ENCODE results near the gene FFAR1.
"Not testable (repeated sequence)": the region's sequence is repeated elsewhere in the genome, so short reads cannot be mapped to it uniquely, and the experiment has no call there.

Gene FFAR1

DNA sequence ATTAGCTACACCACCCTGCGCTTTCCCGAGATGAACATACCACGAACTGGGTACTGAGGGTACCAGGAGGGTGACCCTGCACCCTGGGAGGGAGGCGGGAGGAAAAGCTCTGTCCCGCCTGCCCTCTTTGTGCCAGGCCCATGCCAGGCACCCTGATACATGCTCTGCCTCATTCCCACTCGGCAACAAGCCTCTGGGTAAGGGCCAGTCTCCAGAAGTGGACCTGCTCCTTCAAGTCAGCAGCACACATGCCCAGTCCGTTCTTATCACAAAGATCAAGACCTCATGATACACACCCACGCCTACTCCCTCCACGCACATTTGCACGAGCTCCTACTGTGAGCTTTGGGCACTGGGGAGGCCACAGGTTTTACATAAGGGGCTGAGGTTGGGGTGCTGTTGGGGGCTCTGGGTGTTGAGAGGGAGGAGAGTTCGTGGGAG, 2.0 kb upstream of the FFAR1 start:
- no peak for DNase-seq

- DNase-seq = no peak
Measured at GRCh38 chr19:35346193-35347052, 1.3 kb upstream of the FFAR1 start.

DNA sequence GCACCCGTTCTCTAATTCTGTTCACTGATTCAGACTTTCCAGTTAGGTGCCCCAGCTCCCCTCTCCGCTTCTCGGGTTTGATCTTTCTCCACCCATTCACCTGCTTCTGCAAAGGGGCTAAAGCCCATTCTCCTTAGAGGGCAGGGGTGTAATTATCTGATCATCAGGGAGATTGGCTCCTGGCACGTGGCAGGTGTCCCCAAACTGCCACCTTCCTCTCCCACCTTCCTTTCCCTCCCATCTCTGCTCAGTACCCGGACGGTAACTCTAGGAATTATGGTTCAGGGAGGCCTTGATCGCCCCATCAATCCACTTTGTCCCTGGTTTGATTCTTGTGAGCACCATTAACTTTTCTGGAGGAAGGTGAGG, 212 bp downstream of the FFAR1 start:
- no peak for DNase-seq

DNA sequence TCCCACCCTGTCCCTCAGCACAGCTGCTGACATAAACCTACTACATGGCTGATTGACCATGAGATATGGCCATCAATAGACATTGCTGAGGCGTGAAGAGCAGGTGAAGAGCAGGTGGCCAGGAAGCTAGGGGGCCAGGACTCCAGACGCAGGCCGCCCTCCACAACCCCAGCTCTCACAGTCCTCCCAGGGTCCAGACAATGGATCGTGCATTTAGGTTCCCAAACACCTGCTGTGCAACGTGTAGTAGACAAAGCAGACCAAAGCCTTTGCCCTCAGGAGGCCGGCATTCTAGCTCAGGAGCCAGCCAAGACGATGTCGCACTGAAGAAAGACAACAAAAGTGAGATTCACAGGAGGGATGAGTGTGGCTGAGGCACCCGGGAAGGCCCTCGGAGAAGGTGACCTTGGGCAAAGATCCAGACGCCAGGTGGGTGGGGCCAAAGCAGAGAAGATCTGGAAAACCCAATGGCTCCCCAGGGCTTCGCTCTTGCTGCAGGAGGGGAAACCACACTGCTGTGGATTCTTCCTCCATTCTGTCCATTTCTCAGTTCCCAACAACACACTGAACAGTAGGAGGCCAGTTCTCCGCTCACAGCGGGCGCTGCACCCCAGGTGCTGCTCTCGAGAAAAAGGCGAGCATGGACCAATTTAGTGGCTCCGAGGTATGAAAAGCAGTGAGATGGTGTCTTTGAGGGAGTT, 1.4 kb downstream of the FFAR1 start:
- DNase-seq = no peak

DNA sequence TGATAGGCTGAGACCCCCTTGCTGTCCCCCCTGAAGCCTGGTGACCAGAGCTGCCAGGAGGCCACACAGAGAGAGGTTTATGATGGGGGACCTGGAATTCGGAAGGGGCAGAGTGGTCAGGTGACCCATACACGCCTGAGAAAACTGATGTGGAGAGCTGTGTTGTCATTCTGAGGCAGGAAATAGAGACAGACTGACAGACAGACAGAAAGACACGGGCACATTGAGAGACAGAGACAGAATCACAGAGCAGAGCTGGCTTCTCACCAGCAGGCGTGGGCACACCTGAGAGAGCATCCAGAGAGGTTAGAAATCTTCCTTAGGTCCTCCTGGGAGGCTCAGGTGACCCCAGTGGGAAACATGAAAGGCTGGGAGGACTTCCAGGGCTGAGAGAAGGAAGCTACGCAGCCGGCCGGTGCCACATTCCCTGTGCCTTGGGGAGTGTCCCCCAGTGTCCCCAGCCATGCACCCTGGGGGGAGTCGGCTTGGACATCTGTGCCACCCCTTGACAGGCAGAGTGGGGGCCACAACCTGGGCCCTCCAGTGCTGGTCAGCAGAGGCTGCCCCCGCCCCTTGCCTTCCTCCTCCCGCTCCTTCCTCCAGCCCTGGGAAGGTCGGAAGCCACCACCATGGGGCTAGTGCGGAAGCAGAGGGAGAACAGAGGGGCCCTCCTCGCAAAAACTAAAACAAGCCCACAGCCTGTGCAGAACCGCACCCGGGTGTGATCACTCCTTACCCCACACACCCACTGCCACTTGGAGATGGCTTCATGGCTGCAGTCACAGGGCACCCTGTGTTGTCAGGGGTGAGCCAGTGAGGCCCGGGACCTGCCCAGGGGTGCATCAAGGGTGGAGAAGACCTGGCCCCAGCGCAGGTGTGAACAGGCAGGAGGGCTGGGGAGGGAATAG, 2.2 kb downstream of the FFAR1 start:
- no peak for DNase-seq

DNA sequence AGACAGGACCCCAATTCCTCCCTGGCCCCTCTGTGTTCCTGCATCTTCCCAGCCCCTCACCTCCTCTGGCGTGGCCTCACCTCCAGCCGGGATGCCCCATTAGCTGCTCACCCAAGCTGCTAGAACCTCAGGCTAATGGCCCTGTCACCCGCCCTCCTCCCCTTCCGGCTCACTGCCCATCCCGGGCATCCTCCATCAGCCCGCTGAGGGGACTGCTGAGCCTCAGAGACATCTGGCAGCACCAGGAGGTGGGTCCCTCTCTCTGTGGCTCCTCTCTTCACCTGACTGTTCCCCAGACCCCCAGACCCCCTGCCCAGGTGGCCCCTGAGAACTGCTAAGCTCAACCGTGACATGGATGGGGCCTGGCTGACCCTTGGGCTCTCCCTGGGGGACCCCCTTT, 2.9 kb downstream of the FFAR1 start:
- no peak for DNase-seq

DNA sequence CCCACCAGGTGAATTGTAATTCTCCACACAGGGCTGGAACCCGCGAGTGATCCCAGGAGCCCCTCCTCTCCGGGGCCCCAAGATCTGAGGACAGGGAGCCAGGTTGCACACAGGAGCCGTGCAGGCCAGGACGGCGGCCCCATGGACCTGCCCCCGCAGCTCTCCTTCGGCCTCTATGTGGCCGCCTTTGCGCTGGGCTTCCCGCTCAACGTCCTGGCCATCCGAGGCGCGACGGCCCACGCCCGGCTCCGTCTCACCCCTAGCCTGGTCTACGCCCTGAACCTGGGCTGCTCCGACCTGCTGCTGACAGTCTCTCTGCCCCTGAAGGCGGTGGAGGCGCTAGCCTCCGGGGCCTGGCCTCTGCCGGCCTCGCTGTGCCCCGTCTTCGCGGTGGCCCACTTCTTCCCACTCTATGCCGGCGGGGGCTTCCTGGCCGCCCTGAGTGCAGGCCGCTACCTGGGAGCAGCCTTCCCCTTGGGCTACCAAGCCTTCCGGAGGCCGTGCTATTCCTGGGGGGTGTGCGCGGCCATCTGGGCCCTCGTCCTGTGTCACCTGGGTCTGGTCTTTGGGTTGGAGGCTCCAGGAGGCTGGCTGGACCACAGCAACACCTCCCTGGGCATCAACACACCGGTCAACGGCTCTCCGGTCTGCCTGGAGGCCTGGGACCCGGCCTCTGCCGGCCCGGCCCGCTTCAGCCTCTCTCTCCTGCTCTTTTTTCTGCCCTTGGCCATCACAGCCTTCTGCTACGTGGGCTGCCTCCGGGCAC, 3.9 kb downstream of the FFAR1 start:
- no peak for DNase-seq

DNA sequence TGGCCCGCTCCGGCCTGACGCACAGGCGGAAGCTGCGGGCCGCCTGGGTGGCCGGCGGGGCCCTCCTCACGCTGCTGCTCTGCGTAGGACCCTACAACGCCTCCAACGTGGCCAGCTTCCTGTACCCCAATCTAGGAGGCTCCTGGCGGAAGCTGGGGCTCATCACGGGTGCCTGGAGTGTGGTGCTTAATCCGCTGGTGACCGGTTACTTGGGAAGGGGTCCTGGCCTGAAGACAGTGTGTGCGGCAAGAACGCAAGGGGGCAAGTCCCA, 4.4 kb downstream of the FFAR1 start:
- no peak for DNase-seq

- DNase-seq = peak; percentile 68
Measured at GRCh38 chr19:35352448-35353304, 5.0 kb downstream of the FFAR1 start.

GRCh38 chr19:35353635-35354034, 5.9 kb downstream of the FFAR1 start:
- DNase-seq = no peak

DNA sequence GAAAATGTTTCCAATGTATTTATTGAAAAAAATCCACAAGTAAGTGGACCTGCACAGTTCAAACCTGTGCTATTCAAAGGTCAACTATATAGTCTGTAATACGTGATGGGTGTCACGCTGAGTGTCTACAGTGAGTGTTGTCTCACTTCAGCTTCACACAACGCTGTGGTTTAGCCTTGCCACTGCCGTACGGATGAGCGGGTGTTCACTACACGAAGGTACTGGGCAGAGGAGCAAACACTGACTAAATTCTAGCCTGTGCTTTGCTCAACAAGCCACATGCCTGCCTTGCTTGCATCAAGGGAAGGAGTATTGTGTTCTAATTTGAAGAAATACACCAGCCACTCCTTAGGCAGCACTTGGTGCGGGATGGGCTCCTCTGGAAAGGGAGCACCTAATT, 7.2 kb downstream of the FFAR1 start:
- no peak for DNase-seq

GRCh38 chr19:35355791-35356460, 8.2 kb downstream of the FFAR1 start:
- DNase-seq = no peak

GRCh38 chr19:35357867-35358573, 10.3 kb downstream of the FFAR1 start, which contains the start of gene FFAR3:
Gene FFAR3 (plus strand): TSS chr19:35358460. CDS start chr19:35358891, 431 bp downstream.
- DNase-seq = no peak

DNA sequence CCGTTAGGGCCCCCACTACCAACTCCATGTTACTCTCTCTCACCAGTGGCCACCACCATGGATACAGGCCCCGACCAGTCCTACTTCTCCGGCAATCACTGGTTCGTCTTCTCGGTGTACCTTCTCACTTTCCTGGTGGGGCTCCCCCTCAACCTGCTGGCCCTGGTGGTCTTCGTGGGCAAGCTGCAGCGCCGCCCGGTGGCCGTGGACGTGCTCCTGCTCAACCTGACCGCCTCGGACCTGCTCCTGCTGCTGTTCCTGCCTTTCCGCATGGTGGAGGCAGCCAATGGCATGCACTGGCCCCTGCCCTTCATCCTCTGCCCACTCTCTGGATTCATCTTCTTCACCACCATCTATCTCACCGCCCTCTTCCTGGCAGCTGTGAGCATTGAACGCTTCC, 11.1 kb downstream of the FFAR1 start:
- DNase-seq = not testable (repeated sequence)

- not testable (repeated sequence) for DNase-seq
Measured at GRCh38 chr19:35359395-35359794, 11.7 kb downstream of the FFAR1 start.

DNA sequence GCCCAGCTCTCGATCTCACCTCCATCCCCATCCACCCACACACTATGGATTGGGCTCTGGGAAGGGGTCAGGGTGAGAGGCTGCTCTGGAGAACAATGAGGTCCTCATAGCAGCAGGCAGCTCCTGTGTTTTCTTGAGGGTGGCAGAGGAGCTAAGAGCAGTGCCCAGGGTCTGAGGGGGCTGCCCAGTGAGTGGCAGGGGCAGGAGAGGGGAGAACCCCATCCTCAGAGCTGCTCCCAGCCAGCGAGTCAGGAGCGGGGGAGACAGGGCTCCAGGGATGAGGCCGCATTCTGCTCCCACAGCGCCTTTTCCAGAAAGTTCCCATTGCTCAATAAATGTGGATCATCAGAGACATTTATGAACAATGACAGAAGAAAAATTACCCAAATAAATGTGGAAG, 12.4 kb downstream of the FFAR1 start:
- DNase-seq = not testable (repeated sequence)

DNA sequence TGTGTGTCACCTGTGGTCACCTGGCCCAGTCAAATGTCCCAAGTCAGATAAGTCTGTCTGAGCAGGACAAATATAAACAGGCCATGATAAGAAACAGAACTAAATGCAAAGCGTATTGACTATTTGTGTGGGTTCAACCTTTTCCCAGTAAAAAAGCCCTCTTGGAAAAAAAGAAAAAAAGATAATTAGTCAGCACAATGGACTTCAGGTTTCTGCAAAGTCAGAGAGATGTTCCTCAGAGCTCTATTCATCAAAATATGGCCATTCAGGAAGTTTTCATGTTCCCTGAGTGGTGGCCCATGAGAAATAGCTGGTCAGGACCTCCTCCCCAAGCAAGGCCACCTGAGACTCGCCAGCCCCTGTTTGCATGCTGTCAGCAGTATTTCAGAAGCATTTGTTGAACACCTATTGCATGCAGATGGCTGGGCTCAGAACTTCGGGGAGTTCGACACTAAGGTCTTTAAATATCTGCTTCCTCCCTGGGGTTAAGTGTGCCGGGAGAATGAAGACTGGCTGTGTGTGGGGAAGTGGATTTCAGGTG, 13.2 kb downstream of the FFAR1 start:
- no peak for DNase-seq

GRCh38 chr19:35362261-35363000, 14.7 kb downstream of the FFAR1 start:
- DNase-seq = no peak

- DNase-seq = no peak
Measured at GRCh38 chr19:35363001-35363590, 15.4 kb downstream of the FFAR1 start.
